GM23248 (cell line): ENCODE data around the gene NIP7. TPM values are rescaled to one million over a fixed set of nuclear protein-coding genes. Genes with fewer than 3 reads are reported as not detected.
"Not testable (repeated sequence)": the region's sequence is repeated elsewhere in the genome, so short reads cannot be mapped to it uniquely, and the experiment has no call there.

Experiments used
- DNase-seq: peaks from one replicate; pipeline ENCODE4 v3.0.0-alpha.2; 2015
- H2AFZ ChIP-seq: fragments of 200-600 bp; sonication (generic); 2 replicates; pipeline ENCODE4 v1.6.1; 2016; ENCODE audit warnings: antibody characterized with exemption
- H3F3A ChIP-seq: fragments of 200-600 bp; sonication (generic); 2 replicates; pipeline ENCODE4 v1.6.1; 2016; ENCODE audit warnings: mild to moderate bottlenecking, antibody characterized with exemption, mixed run types; ENCODE audit not compliant: insufficient read depth
- H3K27ac ChIP-seq: fragments of 200-600 bp; sonication (generic); 2 replicates; pipeline ENCODE4 v1.5.1; 2016; ENCODE audit warnings: mild to moderate bottlenecking
- H3K27me3 ChIP-seq: fragments of 200-600 bp; sonication (generic); replicated peaks from 2 replicates; pipeline ENCODE4 v1.6.1; 2016; ENCODE audit warnings: mild to moderate bottlenecking; ENCODE audit not compliant: insufficient read depth
- H3K36me3 ChIP-seq: fragments of 200-600 bp; sonication (generic); 2 replicates; pipeline ENCODE4 v1.6.1; 2016; ENCODE audit warnings: low read depth, mild to moderate bottlenecking
- H3K4me1 ChIP-seq: fragments of 200-600 bp; sonication (generic); 2 replicates; pipeline ENCODE4 v1.6.1; 2016; ENCODE audit warnings: mild to moderate bottlenecking; ENCODE audit not compliant: insufficient read depth
- H3K4me2 ChIP-seq: fragments of 200-600 bp; sonication (generic); one replicate; pipeline ENCODE4 v1.6.1; 2016; ENCODE audit warnings: mild to moderate bottlenecking; ENCODE audit not compliant: unreplicated experiment
- H3K4me3 ChIP-seq: fragments of 200-600 bp; sonication (generic); 2 replicates; pipeline ENCODE4 v1.5.1; 2016; ENCODE audit warnings: mild to moderate bottlenecking
- H3K79me2 ChIP-seq: fragments of 200-600 bp; sonication (generic); 2 replicates; pipeline ENCODE4 v1.6.1; 2016; ENCODE audit warnings: mild to moderate bottlenecking; ENCODE audit not compliant: insufficient read depth
- H3K9ac ChIP-seq: fragments of 200-600 bp; sonication (generic); 2 replicates; pipeline ENCODE4 v1.6.1; 2016; ENCODE audit warnings: mild to moderate bottlenecking
- H3K9me2 ChIP-seq: fragments of 200-600 bp; sonication (generic); 2 replicates; pipeline ENCODE4 v1.6.1; 2016; ENCODE audit warnings: mixed run types, mild to moderate bottlenecking, moderate library complexity; ENCODE audit not compliant: insufficient read depth
- H3K9me3 ChIP-seq: fragments of 200-600 bp; sonication (generic); one replicate; pipeline ENCODE4 v1.6.1; 2017; ENCODE audit warnings: low read depth
- H4K20me1 ChIP-seq: fragments of 200-600 bp; sonication (generic); 2 replicates; pipeline ENCODE4 v1.6.0; 2016; ENCODE audit not compliant: insufficient read depth
- EZH2 ChIP-seq: fragments of 200-600 bp; sonication (generic); IDR thresholded peaks from 2 replicates; pipeline ENCODE4 v1.6.1; 2018; ENCODE audit warnings: antibody characterized with exemption, mild to moderate bottlenecking; ENCODE audit not compliant: insufficient read depth, poor library complexity, severe bottlenecking
- EZH2phosphoT487 ChIP-seq: fragments of 200-600 bp; sonication (generic); IDR thresholded peaks from 2 replicates; pipeline ENCODE4 v1.6.1; 2018; ENCODE audit warnings: antibody characterized with exemption, moderate library complexity, mild to moderate bottlenecking, low read depth; ENCODE audit not compliant: insufficient read depth
- WGBS, 2 experiments: methylation state at CpG; one replicate each; pipeline ENCODE4 v1.1.6; 2015 to 2017; ENCODE audit warnings: low lambda C conversion rate in 2 of 2, low coverage in 1 of 2; ENCODE audit errors: missing lambda C conversion rate in 2 of 2; 5-methylcytosine and 5-hydroxymethylcytosine counted together
- in situ Hi-C: fragments of 300-500 bp; cut with MboI; formaldehyde crosslinking; loops from 2 replicates; pipeline ENCODE4 v1.15.0; 2020
- polyA plus RNA-seq: library from polyadenylated mRNA; unstranded; fragments of >200 nt; fragmentation: Nextera tagmentation; extraction: Ambion mirVana; gene quantifications from 2 replicates; pipeline ENCODE4 v1.2.1, GENCODE V29; 2016
- total RNA-seq: library from RNA; depleted of rRNA; stranded (reverse); fragments of >200 nt; shearing (Covaris generic); gene quantifications from 2 replicates; pipeline ENCODE4 v1.2.3, GENCODE V29; 2014

NIP7 gene
- total and polyA plus RNA-seq, 2 experiments from 2014 or later, result 24.2 to 35.6 TPM

DNA sequence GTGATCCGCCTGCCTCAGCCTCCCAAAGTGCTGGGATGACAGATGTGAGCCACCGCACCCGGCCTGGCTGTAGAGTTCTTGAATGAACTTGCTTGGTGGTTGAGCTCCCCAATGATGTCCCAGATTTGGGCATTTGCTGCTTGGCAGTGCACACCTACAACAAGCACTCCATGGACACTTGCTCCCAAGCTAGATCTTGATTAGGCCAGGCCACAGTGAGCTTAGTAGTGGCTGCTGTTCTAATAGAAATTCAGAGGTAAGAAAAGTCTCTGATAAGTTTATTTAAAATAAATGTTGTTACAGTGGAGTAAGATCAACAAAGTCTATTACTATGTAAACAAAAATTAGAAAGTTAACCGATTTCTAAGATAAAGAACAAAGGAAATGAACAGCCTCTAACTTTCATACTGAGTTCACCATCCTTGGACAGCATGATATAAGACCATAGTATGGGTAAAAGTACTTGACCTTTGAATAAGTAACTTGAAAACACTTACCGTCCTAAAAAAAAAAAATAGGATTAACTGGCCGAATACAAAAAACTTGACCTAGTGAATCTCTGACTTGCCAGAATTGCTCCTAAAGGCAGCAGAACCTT lies 11.1 kb downstream of the NIP7 start:
- H4K20me1 ChIP-seq, result no peaks in the 10 kb centered on the region
- H3K79me2 ChIP-seq, result no peaks in the 10 kb centered on the region
- no peaks in the 10 kb centered on the region for H3K9me2 ChIP-seq
- no peak overlapping the region for H3K9ac ChIP-seq
- WGBS, 2 experiments, result 93 to 97% methylated on average over 6 of the region's 6 CpGs
- H3K4me3 ChIP-seq, result no peak overlapping the region
- 0 out of 2 replicates have a peak, but pooled peaks cover 15% of the 10 kb centered on the region for H3F3A ChIP-seq
- no peaks in the 10 kb centered on the region for H3K27me3 ChIP-seq
- H3K4me1 ChIP-seq, result no peaks in the 10 kb centered on the region
- H3K36me3 ChIP-seq, result no peaks in the 10 kb centered on the region
- no peaks in the 10 kb centered on the region for H3K9me3 ChIP-seq
- TF ChIP-seq EZH2phosphoT487, result no peak
- TF ChIP-seq EZH2, result no peak
- H2AFZ ChIP-seq, result no peak overlapping the region
- H3K4me2 ChIP-seq, result no peak overlapping the region
- H3K27ac ChIP-seq, result no peak overlapping the region
- DNase-seq, result no peak
- in situ Hi-C loops, result no loop called here

DNA sequence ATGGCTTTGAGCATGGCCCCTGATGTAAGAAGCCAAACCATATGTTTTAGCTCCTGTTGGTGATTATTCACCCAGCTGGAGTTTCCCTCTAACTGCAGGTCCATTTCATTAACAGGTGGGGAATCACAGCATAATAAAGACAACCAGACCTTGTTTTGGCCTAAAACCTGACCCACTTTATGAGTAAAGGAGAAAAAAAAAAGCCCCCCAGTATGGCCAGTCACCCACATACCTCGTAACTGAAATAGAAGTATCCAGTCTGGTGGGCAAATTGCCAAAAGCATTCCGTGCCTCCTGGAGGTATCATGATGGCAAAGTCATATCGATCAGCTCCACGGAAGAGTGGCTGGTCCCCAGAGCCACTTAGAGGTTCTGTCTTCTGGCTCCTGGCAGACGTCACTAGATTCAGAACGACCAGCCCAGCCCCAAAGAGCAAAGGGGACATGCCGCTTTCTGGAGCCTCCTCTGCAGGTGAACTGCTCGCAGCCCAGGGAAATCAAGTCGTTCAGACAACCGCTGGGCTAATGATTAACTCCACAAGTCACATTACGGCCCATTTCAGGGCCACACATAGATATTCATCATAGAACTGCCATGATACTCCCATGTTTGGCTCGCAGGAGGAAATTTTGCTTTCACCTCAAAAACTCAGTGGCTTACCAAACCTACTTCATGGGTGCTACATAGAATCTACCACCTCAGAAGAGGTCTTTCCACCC lies 11.9 kb downstream of the NIP7 start, which contains the start of gene TMED6:
TMED6 (minus strand) TSS at position 478 of the 719 bp plus-strand sequence; CDS start at position 445, 33 bp downstream.
- H2AFZ ChIP-seq, result no peak within 1 kb of the TSS
- no peaks in the 10 kb centered on the region for H3K4me1 ChIP-seq
- H3K4me3 ChIP-seq, result no peak within 1 kb of the TSS
- no peak within 1 kb of the TSS for H3K4me2 ChIP-seq
- WGBS, 2 experiments, result 86 to 90% methylated on average over 12 of the region's 12 CpGs
- no peaks in the 10 kb centered on the region for H3K9me2 ChIP-seq
- no peak for DNase-seq
- TF ChIP-seq EZH2, result no peak
- no peak for TF ChIP-seq EZH2phosphoT487
- in situ Hi-C loops, result no loop called here
- no peaks in the 10 kb centered on the region for H3K9me3 ChIP-seq
- H3F3A ChIP-seq, result 0 out of 2 replicates have a peak, but pooled peaks cover 7% of the 10 kb centered on the region
- H3K27me3 ChIP-seq, result no peaks in the 10 kb centered on the region
- no peaks in the 10 kb centered on the region for H3K36me3 ChIP-seq
- no peaks in the 10 kb centered on the region for H3K79me2 ChIP-seq
- no peak within 1 kb of the TSS for H3K27ac ChIP-seq
- no peak within 1 kb of the TSS for H3K9ac ChIP-seq
- H4K20me1 ChIP-seq, result no peaks in the 10 kb centered on the region

DNA sequence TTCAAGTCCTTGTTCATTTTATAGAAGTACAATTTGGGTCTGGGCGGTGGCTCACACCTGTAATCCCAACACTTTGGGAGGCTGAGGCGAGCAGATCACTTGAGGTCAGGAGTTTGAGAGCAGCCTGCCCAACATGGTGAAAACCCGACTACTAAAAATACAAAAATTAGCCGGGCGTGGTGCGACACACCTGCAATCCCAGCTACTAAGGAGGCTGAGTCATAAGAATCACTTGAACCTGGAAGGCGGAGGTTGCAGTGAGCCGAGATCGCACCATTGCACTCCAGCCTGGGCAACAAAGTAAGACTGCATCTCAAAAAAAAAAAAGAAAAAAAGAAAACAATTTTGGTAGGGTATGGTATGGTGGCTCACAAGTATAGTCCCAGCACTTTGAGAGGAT lies 20.5 kb downstream of the NIP7 start:
- H2AFZ ChIP-seq, H3K4me3 ChIP-seq, H3K4me2 ChIP-seq, DNase-seq, in situ Hi-C loops, H3F3A ChIP-seq, H3K4me1 ChIP-seq, H3K27me3 ChIP-seq, H3K9me2 ChIP-seq, H3K9ac ChIP-seq, H4K20me1 ChIP-seq, H3K9me3 ChIP-seq, H3K79me2 ChIP-seq, H3K27ac ChIP-seq: not testable (repeated sequence)
- WGBS, 2 experiments, result 94 to 96% methylated on average over 9 of the region's 9 CpGs
- peaks cover 14% of the 10 kb centered on the region; the same call in 1 of the 2 replicates for H3K36me3 ChIP-seq

DNA sequence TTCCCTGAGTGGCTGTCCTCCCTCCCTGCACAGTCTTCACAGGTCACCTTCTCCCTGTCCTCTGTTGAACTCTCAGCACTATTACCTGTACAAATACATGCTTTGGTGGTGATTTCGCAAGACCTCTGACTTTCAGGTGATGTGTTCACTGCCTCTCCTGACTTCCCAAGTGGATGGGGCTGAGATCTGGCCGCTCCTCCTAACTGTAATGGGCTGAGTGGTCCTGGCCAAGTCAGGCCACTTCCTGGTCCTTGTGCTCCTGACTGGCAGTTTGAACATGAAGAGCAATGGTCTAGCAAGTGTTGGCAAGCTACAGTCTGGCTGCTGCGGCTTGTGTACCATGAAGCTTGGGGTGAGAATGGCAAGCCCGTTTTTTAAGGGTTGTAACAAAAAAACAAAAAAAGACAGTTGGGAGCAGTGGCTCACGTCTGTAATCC lies 23.7 kb downstream of the NIP7 start:
- in situ Hi-C loops, result no loop called here
- Histone ChIP-seq H3F3A (0 out of 2 replicates have a peak, but pooled peaks cover 5% of the 10 kb centered on the region), H3K4me3 (no peak overlapping the region), H3K27ac (no peak overlapping the region), H3K4me1 (no peaks in the 10 kb centered on the region), H3K4me2 (no peak overlapping the region), H3K9me3 (no peaks in the 10 kb centered on the region), H3K27me3 (no peaks in the 10 kb centered on the region), H2AFZ (no peak overlapping the region), H4K20me1 (no peaks in the 10 kb centered on the region), H3K9me2 (no peaks in the 10 kb centered on the region), H3K36me3 (peaks cover 25% of the 10 kb centered on the region; the same call in 1 of the 2 replicates), H3K79me2 (peaks cover 13% of the 10 kb centered on the region; the same call in 1 of the 2 replicates), H3K9ac (no peak overlapping the region)
- no peak for DNase-seq
- no peak for TF ChIP-seq EZH2phosphoT487
- no peak for TF ChIP-seq EZH2
- WGBS, 2 experiments, result 84 to 85% methylated on average over 5 of the region's 5 CpGs
